GM21576 (cell line): ENCODE data around the gene LAMC2.
"Not testable (repeated sequence)": the region's sequence is repeated elsewhere in the genome, so short reads cannot be mapped to it uniquely, and the experiment has no call there.

ENCODE experiments used
- ATAC-seq: cut with Tn5 transposase; IDR thresholded peaks from one replicate; pipeline ENCODE4 v1.9.1; 2021; ENCODE audit warnings: mild to moderate bottlenecking, moderate library complexity; ENCODE audit not compliant: unreplicated experiment

Gene LAMC2

GRCh38 chr1:183185941-183186490, at the start of gene LAMC2:
LAMC2 (plus strand) TSS chr1:183186264; CDS start chr1:183186353, 89 bp downstream.
- no peak for ATAC-seq

GRCh38 chr1:183137782-183138181, 48.3 kb upstream of the LAMC2 start:
- no peak for ATAC-seq

GRCh38 chr1:183138301-183138700, 47.8 kb upstream of the LAMC2 start:
- ATAC-seq, result no peak

GRCh38 chr1:183139281-183139942, 46.7 kb upstream of the LAMC2 start:
- no peak for ATAC-seq

GRCh38 chr1:183140633-183141032, 45.4 kb upstream of the LAMC2 start:
- ATAC-seq, result no peak

- ATAC-seq, result no peak
Measured at GRCh38 chr1:183142171-183142570, 43.9 kb upstream of the LAMC2 start.

GRCh38 chr1:183143576-183144315, 42.3 kb upstream of the LAMC2 start:
- no peak for ATAC-seq

GRCh38 chr1:183144752-183145151, 41.3 kb upstream of the LAMC2 start:
- no peak for ATAC-seq

- ATAC-seq, result no peak
Measured at GRCh38 chr1:183147735-183148134, 38.3 kb upstream of the LAMC2 start.

- ATAC-seq, result no peak
Measured at GRCh38 chr1:183148599-183148998, 37.5 kb upstream of the LAMC2 start.

- ATAC-seq, result no peak
Measured at GRCh38 chr1:183149273-183149672, 36.8 kb upstream of the LAMC2 start.

- not testable (repeated sequence) for ATAC-seq
Measured at GRCh38 chr1:183150032-183150431, 36.0 kb upstream of the LAMC2 start.

GRCh38 chr1:183150445-183150844, 35.6 kb upstream of the LAMC2 start:
- no peak for ATAC-seq

GRCh38 chr1:183152180-183152579, 33.9 kb upstream of the LAMC2 start:
- ATAC-seq, result no peak

GRCh38 chr1:183155939-183156338, 30.1 kb upstream of the LAMC2 start:
- no peak for ATAC-seq

- ATAC-seq, result no peak
Measured at GRCh38 chr1:183159960-183160359, 26.1 kb upstream of the LAMC2 start.

GRCh38 chr1:183161391-183161790, 24.7 kb upstream of the LAMC2 start:
- ATAC-seq, result no peak

GRCh38 chr1:183163316-183163715, 22.7 kb upstream of the LAMC2 start:
- ATAC-seq, result no peak

- no peak for ATAC-seq
Measured at GRCh38 chr1:183164340-183164739, 21.7 kb upstream of the LAMC2 start.

- no peak for ATAC-seq
Measured at GRCh38 chr1:183164963-183165362, 21.1 kb upstream of the LAMC2 start.

- no peak for ATAC-seq
Measured at GRCh38 chr1:183165456-183165855, 20.6 kb upstream of the LAMC2 start.

GRCh38 chr1:183166454-183166853, 19.6 kb upstream of the LAMC2 start:
- ATAC-seq, result no peak
